ENCODE results near the gene IQSEC1. TPM values are rescaled to one million over a fixed set of nuclear protein-coding genes. Genes with fewer than 3 reads are reported as not detected.

IQSEC1 gene
- total RNA-seq, 1 donor from 2014 or later = 27.1 TPM

- Histone ChIP-seq H3K27ac (ENCODE audit: low read depth, low read length) (no peak overlapping the region), H3K36me3 (ENCODE audit: control insufficient read depth in 3 of 3, insufficient read depth in 3 of 3, low read length in 3 of 3) (no peaks in the 10 kb centered on the region), H3K4me1 (ENCODE audit: control insufficient read depth in 3 of 3, insufficient read depth in 3 of 3, low read length in 3 of 3) (peaks cover 13 to 23% (median 22%) of the 10 kb centered on the region in 3 donors), H3K9me3 (ENCODE audit: control insufficient read depth in 3 of 3, low read length in 3 of 3) (no peaks in the 10 kb centered on the region), H3K9ac (ENCODE audit: low read depth in 1 of 3, low read length in 3 of 3) (no peak overlapping the region), H3K27me3 (ENCODE audit: control insufficient read depth in 3 of 3, insufficient read depth in 3 of 3, low read length in 3 of 3) (peaks cover 3 to 4% (median 3%) of the 10 kb centered on the region in 3 donors), H3K4me3 (ENCODE audit: low read length in 3 of 3) (no peak overlapping the region)
Observed at GRCh38 chr3:13107661-13108060, 34.4 kb upstream of the IQSEC1 start.

DNA sequence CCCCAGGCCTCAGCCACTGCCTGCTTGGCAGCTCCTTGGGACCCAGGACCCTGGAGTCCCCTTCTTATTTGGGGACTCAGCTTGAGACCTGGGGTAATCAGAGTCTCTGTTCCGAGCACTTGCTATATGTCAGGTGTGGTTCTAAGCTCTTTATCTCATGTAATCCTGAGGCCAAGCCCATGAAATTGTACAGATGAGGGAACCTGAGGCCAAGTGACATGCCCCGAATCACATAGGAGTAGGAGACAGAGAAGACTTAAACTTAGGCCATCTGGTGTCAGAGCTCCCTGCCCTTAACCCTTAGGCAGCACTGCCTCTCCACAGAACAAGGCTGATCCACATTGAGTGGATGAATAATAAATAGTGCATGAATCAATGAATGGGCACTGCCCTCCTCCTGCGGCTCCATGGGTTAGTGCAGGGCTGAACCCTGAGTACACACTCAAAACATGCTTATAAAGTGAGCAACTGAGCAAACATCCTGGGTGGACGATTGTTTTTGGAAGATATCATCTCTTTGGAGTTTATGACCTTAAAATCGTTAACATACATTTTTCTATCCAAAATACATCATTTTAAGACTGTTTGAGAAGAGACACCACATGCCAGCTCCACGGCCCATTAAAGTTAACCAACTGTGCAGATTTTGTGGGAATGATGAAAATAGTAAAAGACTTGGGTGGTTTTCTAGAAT lies 33.2 kb upstream of the IQSEC1 start:
- Histone ChIP-seq H3K9me3 (ENCODE audit: control insufficient read depth in 3 of 3, low read length in 3 of 3) (no peaks in the 10 kb centered on the region), H3K9ac (ENCODE audit: low read depth in 1 of 3, low read length in 3 of 3) (no peak overlapping the region), H3K36me3 (ENCODE audit: control insufficient read depth in 3 of 3, insufficient read depth in 3 of 3, low read length in 3 of 3) (no peaks in the 10 kb centered on the region), H3K4me3 (ENCODE audit: low read length in 3 of 3) (no peak overlapping the region), H3K27me3 (ENCODE audit: control insufficient read depth in 3 of 3, insufficient read depth in 3 of 3, low read length in 3 of 3) (peaks cover 0 to 4% (median 3%) of the 10 kb centered on the region in 3 donors), H3K4me1 (ENCODE audit: control insufficient read depth in 3 of 3, insufficient read depth in 3 of 3, low read length in 3 of 3) (peaks cover 6 to 11% (median 10%) of the 10 kb centered on the region in 3 donors), H3K27ac (ENCODE audit: low read depth, low read length) (no peak overlapping the region)

DNA sequence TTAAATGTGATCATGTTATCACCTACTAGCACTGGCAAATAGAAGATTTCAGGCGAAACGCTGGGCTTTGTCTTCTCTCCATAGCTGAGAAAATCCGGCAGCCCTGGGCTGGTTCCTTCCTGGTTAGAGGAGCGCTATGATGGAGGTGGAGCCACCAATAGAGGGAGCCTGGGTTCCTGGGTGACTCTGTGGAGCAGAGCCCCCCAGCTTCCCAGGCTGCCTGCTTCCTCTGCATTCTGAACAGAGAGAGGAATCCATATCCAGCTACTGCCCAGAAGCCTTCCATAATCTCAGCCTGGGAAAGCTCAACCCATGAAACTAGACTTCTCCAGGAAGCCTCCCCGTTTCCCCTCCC lies 32.6 kb upstream of the IQSEC1 start:
- no peaks in the 10 kb centered on the region for H3K36me3 ChIP-seq (ENCODE audit: control insufficient read depth in 3 of 3, insufficient read depth in 3 of 3, low read length in 3 of 3)
- peaks cover 0 to under 1% (median under 1%) of the 10 kb centered on the region in 3 donors for H3K27me3 ChIP-seq (ENCODE audit: control insufficient read depth in 3 of 3, insufficient read depth in 3 of 3, low read length in 3 of 3)
- H3K27ac ChIP-seq (ENCODE audit: low read depth, low read length) = no peak overlapping the region
- H3K9ac ChIP-seq (ENCODE audit: low read depth in 1 of 3, low read length in 3 of 3) = no peak overlapping the region
- no peak overlapping the region for H3K4me3 ChIP-seq (ENCODE audit: low read length in 3 of 3)
- H3K9me3 ChIP-seq (ENCODE audit: control insufficient read depth in 3 of 3, low read length in 3 of 3) = no peaks in the 10 kb centered on the region
- peaks cover under 1 to 5% (median 4%) of the 10 kb centered on the region in 3 donors for H3K4me1 ChIP-seq (ENCODE audit: control insufficient read depth in 3 of 3, insufficient read depth in 3 of 3, low read length in 3 of 3)

GRCh38 chr3:13105181-13105895 lies 32.1 kb upstream of the IQSEC1 start:
- no peak overlapping the region for H3K27ac ChIP-seq (ENCODE audit: low read depth, low read length)
- H3K9me3 ChIP-seq (ENCODE audit: control insufficient read depth in 3 of 3, low read length in 3 of 3) = no peaks in the 10 kb centered on the region
- H3K4me3 ChIP-seq (ENCODE audit: low read length in 3 of 3) = no peak overlapping the region
- H3K36me3 ChIP-seq (ENCODE audit: control insufficient read depth in 3 of 3, insufficient read depth in 3 of 3, low read length in 3 of 3) = no peaks in the 10 kb centered on the region
- no peaks in the 10 kb centered on the region for H3K4me1 ChIP-seq (ENCODE audit: control insufficient read depth in 3 of 3, insufficient read depth in 3 of 3, low read length in 3 of 3)
- H3K27me3 ChIP-seq (ENCODE audit: control insufficient read depth in 3 of 3, insufficient read depth in 3 of 3, low read length in 3 of 3) = no peaks in the 10 kb centered on the region
- H3K9ac ChIP-seq (ENCODE audit: low read depth in 1 of 3, low read length in 3 of 3) = no peak overlapping the region

DNA sequence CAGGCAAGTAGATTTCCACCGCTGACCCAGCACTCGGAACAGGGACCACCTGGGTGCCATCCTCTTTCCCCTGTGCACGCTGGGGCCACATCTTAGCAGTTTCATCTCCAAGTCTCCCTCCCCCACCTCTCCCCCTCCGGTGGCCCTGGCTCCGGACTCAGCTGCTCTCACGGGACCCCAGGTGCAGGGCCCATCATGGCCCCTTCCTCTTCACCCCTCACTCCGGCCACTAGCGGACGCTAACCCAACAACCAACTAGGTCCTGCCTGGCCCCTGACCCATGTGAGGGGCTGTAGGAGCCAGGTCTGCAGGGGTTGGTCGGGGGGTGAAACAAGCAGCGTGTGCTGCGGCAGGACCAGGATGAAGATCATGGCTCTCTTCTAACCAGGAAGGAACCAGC lies 31.3 kb upstream of the IQSEC1 start:
- H3K27me3 ChIP-seq (ENCODE audit: control insufficient read depth in 3 of 3, insufficient read depth in 3 of 3, low read length in 3 of 3) = no peaks in the 10 kb centered on the region
- no peaks in the 10 kb centered on the region for H3K9me3 ChIP-seq (ENCODE audit: control insufficient read depth in 3 of 3, low read length in 3 of 3)
- no peaks in the 10 kb centered on the region for H3K4me1 ChIP-seq (ENCODE audit: control insufficient read depth in 3 of 3, insufficient read depth in 3 of 3, low read length in 3 of 3)
- no peak overlapping the region for H3K27ac ChIP-seq (ENCODE audit: low read depth, low read length)
- H3K4me3 ChIP-seq (ENCODE audit: low read length in 3 of 3) = no peak overlapping the region
- no peak overlapping the region for H3K9ac ChIP-seq (ENCODE audit: low read depth in 1 of 3, low read length in 3 of 3)
- H3K36me3 ChIP-seq (ENCODE audit: control insufficient read depth in 3 of 3, insufficient read depth in 3 of 3, low read length in 3 of 3) = no peaks in the 10 kb centered on the region

GRCh38 chr3:13103416-13104058 lies 30.3 kb upstream of the IQSEC1 start:
- no peak overlapping the region for H3K27ac ChIP-seq (ENCODE audit: low read depth, low read length)
- no peaks in the 10 kb centered on the region for H3K27me3 ChIP-seq (ENCODE audit: control insufficient read depth in 3 of 3, insufficient read depth in 3 of 3, low read length in 3 of 3)
- no peak overlapping the region for H3K4me3 ChIP-seq (ENCODE audit: low read length in 3 of 3)
- no peaks in the 10 kb centered on the region for H3K9me3 ChIP-seq (ENCODE audit: control insufficient read depth in 3 of 3, low read length in 3 of 3)
- no peaks in the 10 kb centered on the region for H3K36me3 ChIP-seq (ENCODE audit: control insufficient read depth in 3 of 3, insufficient read depth in 3 of 3, low read length in 3 of 3)
- no peak overlapping the region for H3K9ac ChIP-seq (ENCODE audit: low read depth in 1 of 3, low read length in 3 of 3)
- H3K4me1 ChIP-seq (ENCODE audit: control insufficient read depth in 3 of 3, insufficient read depth in 3 of 3, low read length in 3 of 3) = no peaks in the 10 kb centered on the region

DNA sequence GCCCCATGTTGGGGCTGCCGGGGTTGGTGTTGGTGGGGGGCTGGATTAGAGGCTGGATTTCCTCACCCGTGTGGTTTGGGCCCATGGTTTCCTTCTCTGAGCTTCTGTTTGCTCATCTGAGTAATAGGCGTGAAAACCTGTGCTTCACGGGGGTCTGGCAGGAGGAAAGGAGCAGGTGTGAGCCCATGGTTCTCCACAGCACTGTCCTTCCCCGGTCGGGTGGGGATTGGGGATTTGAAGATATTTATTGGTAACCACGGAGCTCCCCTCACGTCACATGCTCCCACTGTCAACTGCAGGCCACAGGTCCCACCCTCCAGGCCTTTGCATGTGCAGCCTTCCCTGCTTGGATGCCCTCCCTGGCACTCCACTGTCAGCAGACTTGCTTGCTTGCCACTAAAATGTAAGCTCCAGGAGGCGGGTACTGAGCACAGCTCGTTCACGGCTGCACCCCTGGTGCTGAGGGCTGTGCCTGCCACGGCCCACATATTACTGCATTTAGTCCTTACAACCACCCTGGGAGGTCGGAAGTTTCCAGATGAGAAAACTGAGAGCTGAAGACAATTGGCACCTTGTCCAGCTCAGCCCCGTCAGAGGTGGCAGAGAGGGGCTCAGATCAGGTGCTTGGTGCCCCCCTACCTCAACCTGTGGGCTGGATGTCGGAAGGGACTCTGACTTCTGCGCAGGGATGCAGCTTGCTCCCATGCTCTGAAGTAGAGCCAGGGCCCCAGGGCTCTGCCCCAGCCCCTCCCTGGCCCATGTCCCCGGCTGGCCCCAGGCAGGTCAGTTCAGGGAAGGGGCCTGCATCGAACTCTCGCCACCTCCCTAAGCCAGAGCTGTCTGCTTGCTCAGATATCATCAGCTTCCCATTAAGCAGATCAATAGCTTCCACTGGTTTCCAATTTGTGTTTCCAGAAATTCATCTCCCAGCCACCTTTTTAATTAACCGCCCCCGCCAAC lies 29.4 kb upstream of the IQSEC1 start:
- no peak overlapping the region for H3K9ac ChIP-seq (ENCODE audit: low read depth in 1 of 3, low read length in 3 of 3)
- no peaks in the 10 kb centered on the region for H3K4me1 ChIP-seq (ENCODE audit: control insufficient read depth in 3 of 3, insufficient read depth in 3 of 3, low read length in 3 of 3)
- H3K27ac ChIP-seq (ENCODE audit: low read depth, low read length) = no peak overlapping the region
- no peaks in the 10 kb centered on the region for H3K27me3 ChIP-seq (ENCODE audit: control insufficient read depth in 3 of 3, insufficient read depth in 3 of 3, low read length in 3 of 3)
- no peaks in the 10 kb centered on the region for H3K36me3 ChIP-seq (ENCODE audit: control insufficient read depth in 3 of 3, insufficient read depth in 3 of 3, low read length in 3 of 3)
- H3K4me3 ChIP-seq (ENCODE audit: low read length in 3 of 3) = no peak overlapping the region
- H3K9me3 ChIP-seq (ENCODE audit: control insufficient read depth in 3 of 3, low read length in 3 of 3) = no peaks in the 10 kb centered on the region

DNA sequence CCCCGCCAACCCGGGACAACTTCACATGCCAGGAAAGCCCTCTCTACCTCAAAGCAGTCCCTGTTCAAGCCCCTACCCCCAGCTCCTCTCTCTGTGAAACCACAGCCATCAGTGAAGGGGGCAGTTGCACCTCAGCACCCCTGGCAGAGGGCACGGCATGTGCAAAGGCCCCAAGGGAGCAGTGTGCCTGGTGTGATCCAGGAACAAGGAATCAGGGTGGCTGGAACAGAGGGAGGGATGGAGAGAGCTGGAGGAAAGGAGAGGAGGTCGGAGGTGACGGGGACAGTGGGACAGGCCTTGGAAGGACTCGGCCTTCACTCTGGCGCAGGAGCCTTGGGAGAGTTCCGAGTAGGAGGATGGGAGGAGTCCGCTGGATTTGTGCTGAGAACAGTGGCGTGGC lies 26.5 kb upstream of the IQSEC1 start:
- Histone ChIP-seq H3K27ac (ENCODE audit: low read depth, low read length) (no peak overlapping the region), H3K9me3 (ENCODE audit: control insufficient read depth in 3 of 3, low read length in 3 of 3) (no peaks in the 10 kb centered on the region), H3K36me3 (ENCODE audit: control insufficient read depth in 3 of 3, insufficient read depth in 3 of 3, low read length in 3 of 3) (no peaks in the 10 kb centered on the region), H3K9ac (ENCODE audit: low read depth in 1 of 3, low read length in 3 of 3) (no peak overlapping the region), H3K4me3 (ENCODE audit: low read length in 3 of 3) (no peak overlapping the region), H3K27me3 (ENCODE audit: control insufficient read depth in 3 of 3, insufficient read depth in 3 of 3, low read length in 3 of 3) (no peaks in the 10 kb centered on the region), H3K4me1 (ENCODE audit: control insufficient read depth in 3 of 3, insufficient read depth in 3 of 3, low read length in 3 of 3) (no peaks in the 10 kb centered on the region)

- no peaks in the 10 kb centered on the region for H3K27me3 ChIP-seq (ENCODE audit: control insufficient read depth in 3 of 3, insufficient read depth in 3 of 3, low read length in 3 of 3)
- H3K36me3 ChIP-seq (ENCODE audit: control insufficient read depth in 3 of 3, insufficient read depth in 3 of 3, low read length in 3 of 3) = no peaks in the 10 kb centered on the region
- H3K27ac ChIP-seq (ENCODE audit: low read depth, low read length) = no peak overlapping the region
- no peak overlapping the region for H3K9ac ChIP-seq (ENCODE audit: low read depth in 1 of 3, low read length in 3 of 3)
- H3K4me1 ChIP-seq (ENCODE audit: control insufficient read depth in 3 of 3, insufficient read depth in 3 of 3, low read length in 3 of 3) = peaks cover 0 to under 1% (median 0%) of the 10 kb centered on the region in 3 donors
- no peaks in the 10 kb centered on the region for H3K9me3 ChIP-seq (ENCODE audit: control insufficient read depth in 3 of 3, low read length in 3 of 3)
- H3K4me3 ChIP-seq (ENCODE audit: low read length in 3 of 3) = no peak overlapping the region
Observed at GRCh38 chr3:13098192-13098988, 25.2 kb upstream of the IQSEC1 start.
